CD4-positive, alpha-beta T cell treated with Interleukin-6 at 100 ng/mL for 8 hours (primary cell): ENCODE results near the gene FGB.
A peak's percentile ranks its signal among the peaks of the same experiment; 100 is the strongest.

Experiments
- DNase-seq: peaks from one replicate; pipeline ENCODE4 v3.0.0-alpha.2; 2020; ENCODE audit warnings: mixed read lengths, low spot score

Gene FGB

GRCh38 chr4:154562697-154563254 lies at the start of gene FGB:
TSS of gene FGB (plus strand) at chr4:154563011. CDS start at chr4:154563019, 8 bp downstream.
- DNase-seq = no peak

GRCh38 chr4:154516318-154517029 lies 46.3 kb upstream of the FGB start:
- DNase-seq = no peak

- DNase-seq = no peak
These were observed 45.2 kb upstream of the FGB start for GRCh38 chr4:154517591-154517990.

- no peak for DNase-seq
These were observed 43.6 kb upstream of the FGB start for GRCh38 chr4:154519214-154519613.

- no peak for DNase-seq
These were observed 41.2 kb upstream of the FGB start for GRCh38 chr4:154521607-154522006.

- DNase-seq = no peak
These were observed 36.7 kb upstream of the FGB start for GRCh38 chr4:154526151-154526550.

- DNase-seq = no peak
These were observed 35.5 kb upstream of the FGB start for GRCh38 chr4:154527308-154527707.

- no peak for DNase-seq
These were observed 33.9 kb upstream of the FGB start for GRCh38 chr4:154528869-154529268.

GRCh38 chr4:154529728-154530519 lies 32.9 kb upstream of the FGB start:
- DNase-seq = no peak

GRCh38 chr4:154534296-154534695 lies 28.5 kb upstream of the FGB start:
- DNase-seq = no peak

- no peak for DNase-seq
These were observed 20.4 kb upstream of the FGB start for GRCh38 chr4:154542271-154542879.

- no peak for DNase-seq
These were observed 17.1 kb upstream of the FGB start for GRCh38 chr4:154545689-154546088.

- peak; percentile 96 for DNase-seq
These were observed 12.7 kb upstream of the FGB start, which contains the start of gene PLRG1 for GRCh38 chr4:154549894-154550790. TSS of gene PLRG1 (minus strand) at chr4:154550400. CDS start at chr4:154550308, 92 bp downstream.

GRCh38 chr4:154551872-154552686 lies 10.7 kb upstream of the FGB start:
- DNase-seq = peak; percentile 73

- DNase-seq = no peak
These were observed 3.7 kb upstream of the FGB start for GRCh38 chr4:154559141-154559493.

GRCh38 chr4:154559494-154560418 lies 3.1 kb upstream of the FGB start:
- no peak for DNase-seq

GRCh38 chr4:154560419-154560801 lies 2.4 kb upstream of the FGB start:
- no peak for DNase-seq

GRCh38 chr4:154560824-154561231 lies 2.0 kb upstream of the FGB start:
- no peak for DNase-seq

GRCh38 chr4:154564311-154564710 lies 1.5 kb downstream of the FGB start:
- no peak for DNase-seq

GRCh38 chr4:154565704-154566103 lies 2.9 kb downstream of the FGB start:
- no peak for DNase-seq
